GM13977 (cell line): ENCODE measurements around the gene RBM15B.

Experiments used
- DNase-seq: peaks from one replicate; pipeline ENCODE4 v3.0.0; 2012; ENCODE audit warnings: low spot score
- CTCF ChIP-seq: IDR thresholded peaks from 2 replicates; pipeline ENCODE4 v1.5.1; 2012; ENCODE audit warnings: mild to moderate bottlenecking, control low read depth; ENCODE audit not compliant: insufficient read depth; ENCODE audit errors: extremely low read depth, missing control alignments
- in situ Hi-C: fragments of 300-500 bp; cut with MboI; formaldehyde crosslinking; loops from one replicate; pipeline ENCODE4 v1.12.0; 2022; ENCODE audit warnings: low sequenced_read_pairs, low pct_unique_long_range_greater_than_20kb, mixed read lengths, inconsistent platforms; ENCODE audit not compliant: unreplicated experiment

The RBM15B gene

GRCh38 chr3:51391075-51391565 lies at the start of gene RBM15B:
Gene RBM15B (plus strand): TSS chr3:51391285. CDS start chr3:51391400, 115 bp downstream.
- in situ Hi-C loops, result no loop called here
- peak; percentile 99 for DNase-seq
- peak; percentile 95 for TF ChIP-seq CTCF

- TF ChIP-seq CTCF, result no peak
- no peak for DNase-seq
- in situ Hi-C loops, result no loop called here
These were observed 47.0 kb upstream of the RBM15B start for GRCh38 chr3:51343918-51344687.

- TF ChIP-seq CTCF, result no peak
- in situ Hi-C loops, result no loop called here
- DNase-seq, result no peak
These were observed 40.3 kb upstream of the RBM15B start for GRCh38 chr3:51350751-51351150.

GRCh38 chr3:51353131-51353530 lies 38.0 kb upstream of the RBM15B start:
- TF ChIP-seq CTCF, result no peak
- DNase-seq, result no peak
- in situ Hi-C loops, result no loop called here

- in situ Hi-C loops, result no loop called here
- TF ChIP-seq CTCF, result no peak
- DNase-seq, result no peak
These were observed 37.4 kb upstream of the RBM15B start for GRCh38 chr3:51353691-51354090.

- DNase-seq, result no peak
- in situ Hi-C loops, result no loop called here
- TF ChIP-seq CTCF, result no peak
These were observed 36.9 kb upstream of the RBM15B start for GRCh38 chr3:51354172-51354571.
